ENCODE measurements around the gene CCND1.

Gene CCND1

GRCh38 chr11:69647761-69648497 is 7.0 kb downstream of the CCND1 start:
- Histone ChIP-seq H4K91ac (ENCODE audit: low read depth, low read length) (no peak overlapping the region), H4K8ac (ENCODE audit: low read depth, low read length) (no peak overlapping the region), H3K4ac (ENCODE audit: low read depth, low read length) (no peak overlapping the region), H2BK5ac (ENCODE audit: low read depth, low read length, poor library complexity) (no peak overlapping the region), H3K79me2 (ENCODE audit: control insufficient read depth, insufficient read depth, low read length, poor library complexity) (no peaks in the 10 kb centered on the region), H2AFZ (ENCODE audit: insufficient read depth, low read length, poor library complexity) (no peak overlapping the region), H3K4me3 (ENCODE audit: low read depth, low read length) (no peak overlapping the region), H3K14ac (ENCODE audit: low read length) (no peak overlapping the region), H4K12ac (ENCODE audit: low read depth, low read length) (no peak overlapping the region), H3K27ac (ENCODE audit: low read depth, low read length) (no peak overlapping the region), H3K27me3 (ENCODE audit: insufficient read depth, low read length) (peaks cover 2% of the 10 kb centered on the region), H3K9me3 (ENCODE audit: insufficient read depth, low read depth, low read length) (no peaks in the 10 kb centered on the region), H2BK12ac (ENCODE audit: low read length) (no peak overlapping the region), H3K36me3 (ENCODE audit: control insufficient read depth in 1 of 2, insufficient read depth in 2 of 2, low read length in 2 of 2) (peaks cover 39 to 52% of the 10 kb centered on the region in 2 experiments), H2AK5ac (ENCODE audit: low read length) (no peak overlapping the region), H3K79me1 (ENCODE audit: low read length) (no peaks in the 10 kb centered on the region), H3K9ac (ENCODE audit: low read length) (no peak overlapping the region), H3K23ac (ENCODE audit: low read length) (no peak overlapping the region), H2BK120ac (ENCODE audit: insufficient read depth, low read length, poor library complexity) (no peak overlapping the region), H3K4me2 (ENCODE audit: low read length) (no peak overlapping the region), H3K4me1 (ENCODE audit: control insufficient read depth in 1 of 2, insufficient read depth in 2 of 2, low read length in 2 of 2) (peaks cover 0 to under 1% of the 10 kb centered on the region in 2 experiments), H3K18ac (ENCODE audit: low read length) (no peak overlapping the region)
- no CpG with 5 or more reads among the region's 28 CpGs for WGBS (ENCODE audit: extremely low coverage, insufficient coverage, insufficient read length)
- no peak for DNase-seq

- Histone ChIP-seq H3K27ac (ENCODE audit: low read depth, low read length) (no peak overlapping the region), H3K27me3 (ENCODE audit: insufficient read depth, low read length) (no peaks in the 10 kb centered on the region), H2BK5ac (ENCODE audit: low read depth, low read length, poor library complexity) (no peak overlapping the region), H2AK5ac (ENCODE audit: low read length) (no peak overlapping the region), H3K4me3 (ENCODE audit: low read depth, low read length) (no peak overlapping the region), H3K36me3 (ENCODE audit: control insufficient read depth in 1 of 2, insufficient read depth in 2 of 2, low read length in 2 of 2) (peaks cover 39 to 50% of the 10 kb centered on the region in 2 experiments), H3K9me3 (ENCODE audit: insufficient read depth, low read depth, low read length) (no peaks in the 10 kb centered on the region), H3K79me1 (ENCODE audit: low read length) (no peaks in the 10 kb centered on the region), H2BK12ac (ENCODE audit: low read length) (no peak overlapping the region), H3K9ac (ENCODE audit: low read length) (no peak overlapping the region), H3K23ac (ENCODE audit: low read length) (no peak overlapping the region), H3K4me1 (ENCODE audit: control insufficient read depth in 1 of 2, insufficient read depth in 2 of 2, low read length in 2 of 2) (no peaks in the 10 kb centered on the region), H2BK120ac (ENCODE audit: insufficient read depth, low read length, poor library complexity) (no peak overlapping the region), H4K8ac (ENCODE audit: low read depth, low read length) (no peak overlapping the region), H3K79me2 (ENCODE audit: control insufficient read depth, insufficient read depth, low read length, poor library complexity) (no peaks in the 10 kb centered on the region), H3K4me2 (ENCODE audit: low read length) (no peak overlapping the region), H4K12ac (ENCODE audit: low read depth, low read length) (no peak overlapping the region), H3K4ac (ENCODE audit: low read depth, low read length) (no peak overlapping the region), H4K91ac (ENCODE audit: low read depth, low read length) (no peak overlapping the region), H3K18ac (ENCODE audit: low read length) (no peak overlapping the region), H3K14ac (ENCODE audit: low read length) (no peak overlapping the region), H2AFZ (ENCODE audit: insufficient read depth, low read length, poor library complexity) (no peak overlapping the region)
- DNase-seq, result no peak
- WGBS (ENCODE audit: extremely low coverage, insufficient coverage, insufficient read length), result no CpG with 5 or more reads among the region's 37 CpGs
Measured at GRCh38 chr11:69648679-69649575, 8.0 kb downstream of the CCND1 start.

- Histone ChIP-seq H3K79me2 (ENCODE audit: control insufficient read depth, insufficient read depth, low read length, poor library complexity) (no peaks in the 10 kb centered on the region), H2AK5ac (ENCODE audit: low read length) (no peak overlapping the region), H3K27ac (ENCODE audit: low read depth, low read length) (no peak overlapping the region), H3K79me1 (ENCODE audit: low read length) (no peaks in the 10 kb centered on the region), H3K27me3 (ENCODE audit: insufficient read depth, low read length) (no peaks in the 10 kb centered on the region), H3K4me2 (ENCODE audit: low read length) (no peak overlapping the region), H3K14ac (ENCODE audit: low read length) (no peak overlapping the region), H3K9ac (ENCODE audit: low read length) (no peak overlapping the region), H3K18ac (ENCODE audit: low read length) (no peak overlapping the region), H3K23ac (ENCODE audit: low read length) (no peak overlapping the region), H3K36me3 (ENCODE audit: control insufficient read depth in 1 of 2, insufficient read depth in 2 of 2, low read length in 2 of 2) (peaks cover 33 to 45% of the 10 kb centered on the region in 2 experiments), H3K9me3 (ENCODE audit: insufficient read depth, low read depth, low read length) (no peaks in the 10 kb centered on the region), H3K4ac (ENCODE audit: low read depth, low read length) (no peak overlapping the region), H2BK120ac (ENCODE audit: insufficient read depth, low read length, poor library complexity) (no peak overlapping the region), H2AFZ (ENCODE audit: insufficient read depth, low read length, poor library complexity) (no peak overlapping the region), H2BK12ac (ENCODE audit: low read length) (no peak overlapping the region), H3K4me1 (ENCODE audit: control insufficient read depth in 1 of 2, insufficient read depth in 2 of 2, low read length in 2 of 2) (no peaks in the 10 kb centered on the region), H2BK5ac (ENCODE audit: low read depth, low read length, poor library complexity) (no peak overlapping the region), H4K8ac (ENCODE audit: low read depth, low read length) (no peak overlapping the region), H4K12ac (ENCODE audit: low read depth, low read length) (no peak overlapping the region), H4K91ac (ENCODE audit: low read depth, low read length) (no peak overlapping the region), H3K4me3 (ENCODE audit: low read depth, low read length) (no peak overlapping the region)
- DNase-seq, result no peak
- WGBS (ENCODE audit: extremely low coverage, insufficient coverage, insufficient read length), result no CpG with 5 or more reads among the region's 10 CpGs
Measured at GRCh38 chr11:69649576-69649900, 8.6 kb downstream of the CCND1 start.

- no CpG with 5 or more reads among the region's 24 CpGs for WGBS (ENCODE audit: extremely low coverage, insufficient coverage, insufficient read length)
- no peak overlapping the region for H3K23ac ChIP-seq (ENCODE audit: low read length)
- H2BK5ac ChIP-seq (ENCODE audit: low read depth, low read length, poor library complexity), result no peak overlapping the region
- no peak for DNase-seq
- H3K4me1 ChIP-seq (ENCODE audit: control insufficient read depth in 1 of 2, insufficient read depth in 2 of 2, low read length in 2 of 2), result no peaks in the 10 kb centered on the region
- no peak overlapping the region for H2AFZ ChIP-seq (ENCODE audit: insufficient read depth, low read length, poor library complexity)
- H4K91ac ChIP-seq (ENCODE audit: low read depth, low read length), result no peak overlapping the region
- no peak overlapping the region for H3K9ac ChIP-seq (ENCODE audit: low read length)
- H3K4ac ChIP-seq (ENCODE audit: low read depth, low read length), result no peak overlapping the region
- H3K18ac ChIP-seq (ENCODE audit: low read length), result no peak overlapping the region
- H3K79me2 ChIP-seq (ENCODE audit: control insufficient read depth, insufficient read depth, low read length, poor library complexity), result no peaks in the 10 kb centered on the region
- H2AK5ac ChIP-seq (ENCODE audit: low read length), result no peak overlapping the region
- H3K79me1 ChIP-seq (ENCODE audit: low read length), result no peaks in the 10 kb centered on the region
- H3K14ac ChIP-seq (ENCODE audit: low read length), result no peak overlapping the region
- no peak overlapping the region for H4K8ac ChIP-seq (ENCODE audit: low read depth, low read length)
- H3K4me2 ChIP-seq (ENCODE audit: low read length), result no peak overlapping the region
- H3K36me3 ChIP-seq (ENCODE audit: control insufficient read depth in 1 of 2, insufficient read depth in 2 of 2, low read length in 2 of 2), result peaks cover 28 to 42% of the 10 kb centered on the region in 2 experiments
- no peaks in the 10 kb centered on the region for H3K9me3 ChIP-seq (ENCODE audit: insufficient read depth, low read depth, low read length)
- H4K12ac ChIP-seq (ENCODE audit: low read depth, low read length), result no peak overlapping the region
- no peak overlapping the region for H2BK12ac ChIP-seq (ENCODE audit: low read length)
- H2BK120ac ChIP-seq (ENCODE audit: insufficient read depth, low read length, poor library complexity), result no peak overlapping the region
- H3K27ac ChIP-seq (ENCODE audit: low read depth, low read length), result no peak overlapping the region
- no peaks in the 10 kb centered on the region for H3K27me3 ChIP-seq (ENCODE audit: insufficient read depth, low read length)
- no peak overlapping the region for H3K4me3 ChIP-seq (ENCODE audit: low read depth, low read length)
Measured at GRCh38 chr11:69650081-69650831, 9.3 kb downstream of the CCND1 start.
